PC-9 (cell line): ENCODE data around the gene CHST11. TPM values are rescaled to one million over a fixed set of nuclear protein-coding genes. Genes with fewer than 3 reads are reported as not detected.

Source experiments
- BruUV-seq: library from RNA; stranded (reverse); fragments of 400-500 nt; replicated peaks from 2 replicates; lab custom pipeline; 2021; lab: Mats Ljungman, UMichigan
- CTCF ChIA-PET: fragments of 300-600 bp; sonication (Branson Sonifier 250); formaldehyde crosslinking; loops from one replicate; lab custom pipeline; 2022; ENCODE audit warnings: antibody characterized with exemption; lab: Charles Lee
- POLR2A ChIA-PET: fragments of 300-600 bp; sonication (Branson Sonifier 250); formaldehyde crosslinking; loops from one replicate; lab custom pipeline; 2022; ENCODE audit warnings: antibody characterized with exemption; ENCODE audit not compliant: unreplicated experiment; lab: Charles Lee
- DNase-seq, 2 experiments: peaks; one replicate each; pipeline versions ENCODE4 v3.0.0 to v3.0.0-alpha.2; 2015 to 2022; ENCODE audit warnings: mixed read lengths in 1 of 2
- H2AFZ ChIP-seq: fragments of 200-600 bp; sonication (generic); 2 replicates; pipeline ENCODE4 v1.8.1; 2017; ENCODE audit warnings: antibody characterized with exemption
- H3F3A ChIP-seq: fragments of 200-600 bp; sonication (generic); 2 replicates; pipeline ENCODE4 v1.8.1; 2017; ENCODE audit warnings: antibody characterized with exemption, mild to moderate bottlenecking, low read depth; ENCODE audit not compliant: insufficient read depth
- H3K27ac ChIP-seq: fragments of 200-600 bp; sonication (generic); 2 replicates; pipeline ENCODE4 v1.6.1; 2016; ENCODE audit warnings: mixed run types
- H3K27me3 ChIP-seq: fragments of 200-600 bp; sonication (generic); 2 replicates; pipeline ENCODE4 v1.6.1; 2016; ENCODE audit warnings: low read depth, mixed run types; ENCODE audit not compliant: insufficient read depth
- H3K36me3 ChIP-seq: fragments of 200-600 bp; sonication (generic); 2 replicates; pipeline ENCODE4 v1.6.1; 2016; ENCODE audit warnings: low read depth, mixed run types
- H3K4me1 ChIP-seq: fragments of 200-600 bp; sonication (generic); replicated peaks from 2 replicates; pipeline ENCODE4 v1.6.1; 2016; ENCODE audit warnings: mixed run types; ENCODE audit not compliant: insufficient read depth
- H3K4me2 ChIP-seq: fragments of 200-600 bp; sonication (generic); 2 replicates; pipeline ENCODE4 v1.6.1; 2017; ENCODE audit warnings: mixed run types
- H3K4me3 ChIP-seq: fragments of 200-600 bp; sonication (generic); 2 replicates; pipeline ENCODE4 v1.6.1; 2016; ENCODE audit warnings: mixed run types
- H3K79me2 ChIP-seq: fragments of 200-600 bp; sonication (generic); 2 replicates; pipeline ENCODE4 v1.6.1; 2017; ENCODE audit warnings: low read depth, mixed run types
- H3K9me2 ChIP-seq: fragments of 200-600 bp; sonication (generic); 2 replicates; pipeline ENCODE4 v1.8.1; 2017; ENCODE audit warnings: mild to moderate bottlenecking; ENCODE audit not compliant: insufficient read depth
- H3K9me3 ChIP-seq: fragments of 200-600 bp; sonication (generic); 2 replicates; pipeline ENCODE4 v1.8.1; 2016; ENCODE audit warnings: low read depth; ENCODE audit not compliant: insufficient read depth
- H4K20me1 ChIP-seq: fragments of 200-600 bp; sonication (generic); 2 replicates; pipeline ENCODE4 v1.8.1; 2017; ENCODE audit not compliant: insufficient read depth
- EZH2 ChIP-seq: fragments of 200-600 bp; sonication (generic); IDR thresholded peaks from 2 replicates; pipeline ENCODE4 v1.8.0; 2017; ENCODE audit warnings: antibody characterized with exemption, low read depth
- intact Hi-C: fragments of 100-400 bp; cut with micrococcal nuclease; formaldehyde crosslinking; loops from one replicate; pipeline ENCODE4 v1.10.0; 2022; ENCODE audit not compliant: unreplicated experiment
- total RNA-seq: library from RNA; stranded (reverse); gene quantifications from 2 replicates; pipeline ENCODE4 v1.2.3, GENCODE V29; 2021
- TF ChIP-seq, protein P1 (sequence below): fragments of 200-600 bp; sonication (generic); conservative IDR thresholded peaks from 2 replicates; pipeline ENCODE4 v1.6.1; 2017; ENCODE audit warnings: mixed run types, antibody characterized with exemption, mild to moderate bottlenecking, moderate library complexity

The CHST11 gene
- total RNA-seq, 1 experiment from 2014 or later = 39.9 TPM

DNA sequence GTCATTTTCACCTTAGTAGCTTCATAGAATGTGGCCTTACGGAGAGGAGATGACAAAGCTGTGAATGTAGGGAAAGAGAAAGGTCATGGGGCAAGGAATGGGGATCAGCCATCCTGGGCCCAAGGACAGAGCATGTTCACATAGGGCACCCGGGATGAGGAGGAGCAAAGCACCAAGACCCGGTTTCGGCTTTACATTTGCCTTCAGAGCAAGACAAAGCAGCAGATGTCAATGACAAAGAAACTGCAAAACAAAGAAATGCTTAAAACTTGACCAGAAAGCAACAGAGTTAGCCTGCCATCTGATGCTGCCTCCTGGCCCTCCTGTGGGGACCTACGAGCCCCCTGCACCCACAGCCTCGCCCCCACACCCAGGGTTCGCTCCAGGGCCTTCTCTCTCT lies 252.1 kb downstream of the CHST11 start:
- no peaks in the 10 kb centered on the region for H3K9me2 ChIP-seq
- H3K36me3 ChIP-seq = 0 out of 2 replicates have a peak, but pooled peaks cover 4% of the 10 kb centered on the region
- peaks cover 47% of the 10 kb centered on the region for H3K79me2 ChIP-seq
- no peaks in the 10 kb centered on the region for H3K9me3 ChIP-seq
- no peaks in the 10 kb centered on the region for H3F3A ChIP-seq
- H2AFZ ChIP-seq = no peak overlapping the region
- no peak for TF ChIP-seq EZH2
- TF ChIP-seq, protein P1, sequence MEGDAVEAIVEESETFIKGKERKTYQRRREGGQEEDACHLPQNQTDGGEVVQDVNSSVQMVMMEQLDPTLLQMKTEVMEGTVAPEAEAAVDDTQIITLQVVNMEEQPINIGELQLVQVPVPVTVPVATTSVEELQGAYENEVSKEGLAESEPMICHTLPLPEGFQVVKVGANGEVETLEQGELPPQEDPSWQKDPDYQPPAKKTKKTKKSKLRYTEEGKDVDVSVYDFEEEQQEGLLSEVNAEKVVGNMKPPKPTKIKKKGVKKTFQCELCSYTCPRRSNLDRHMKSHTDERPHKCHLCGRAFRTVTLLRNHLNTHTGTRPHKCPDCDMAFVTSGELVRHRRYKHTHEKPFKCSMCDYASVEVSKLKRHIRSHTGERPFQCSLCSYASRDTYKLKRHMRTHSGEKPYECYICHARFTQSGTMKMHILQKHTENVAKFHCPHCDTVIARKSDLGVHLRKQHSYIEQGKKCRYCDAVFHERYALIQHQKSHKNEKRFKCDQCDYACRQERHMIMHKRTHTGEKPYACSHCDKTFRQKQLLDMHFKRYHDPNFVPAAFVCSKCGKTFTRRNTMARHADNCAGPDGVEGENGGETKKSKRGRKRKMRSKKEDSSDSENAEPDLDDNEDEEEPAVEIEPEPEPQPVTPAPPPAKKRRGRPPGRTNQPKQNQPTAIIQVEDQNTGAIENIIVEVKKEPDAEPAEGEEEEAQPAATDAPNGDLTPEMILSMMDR = no peak
- no peak for DNase-seq
- no TSS peak for BruUV-seq
- peaks cover 4% of the 10 kb centered on the region for H4K20me1 ChIP-seq
- H3K4me3 ChIP-seq = no peak overlapping the region
- ChIA-PET POLR2A (no interaction called here), CTCF (no interaction called here)
- no peak overlapping the region for H3K27ac ChIP-seq
- H3K4me1 ChIP-seq = no peaks in the 10 kb centered on the region
- intact Hi-C loops = no loop called here
- H3K27me3 ChIP-seq = no peaks in the 10 kb centered on the region
- H3K4me2 ChIP-seq = no peak overlapping the region

DNA sequence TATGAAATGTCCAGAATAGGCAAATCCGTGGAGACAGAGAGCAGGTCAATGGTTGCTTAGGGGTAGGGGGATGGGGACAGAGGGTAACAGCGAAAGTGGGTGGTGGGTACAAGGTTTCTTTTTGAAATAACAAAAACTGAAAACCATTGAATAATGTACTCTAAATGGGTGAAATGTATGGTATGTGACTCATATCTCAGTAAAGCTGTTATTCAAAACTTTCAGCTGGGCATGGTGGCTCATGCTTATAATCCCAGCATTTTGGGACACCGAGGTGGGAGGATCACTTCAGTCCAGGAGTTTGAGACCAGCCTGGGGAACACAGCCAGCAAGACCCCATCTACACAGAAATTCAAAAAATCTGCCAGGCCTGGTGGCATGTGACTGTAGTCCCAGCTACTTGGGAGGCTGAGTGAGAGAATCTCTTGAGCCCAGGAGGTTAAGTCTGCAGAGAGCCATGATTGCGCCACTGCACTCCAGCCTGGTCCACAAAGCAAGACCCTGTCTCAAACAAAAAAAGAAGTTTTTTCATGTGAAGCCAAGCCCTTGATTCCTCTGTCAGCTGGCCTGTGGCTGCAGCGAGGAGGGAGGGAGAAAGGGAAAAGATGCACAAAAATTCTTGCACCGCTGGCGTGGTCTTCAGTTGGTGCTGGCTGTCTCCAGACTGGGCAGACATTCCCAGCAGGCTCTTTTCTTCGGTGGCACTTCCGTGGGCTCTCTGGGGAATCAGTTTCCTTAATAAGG lies 253.1 kb downstream of the CHST11 start:
- H3K4me3 ChIP-seq = no peak overlapping the region
- DNase-seq = no peak
- H3K9me2 ChIP-seq = no peaks in the 10 kb centered on the region
- POLR2A ChIA-PET = no interaction called here
- H3K27me3 ChIP-seq = no peaks in the 10 kb centered on the region
- no peak overlapping the region for H2AFZ ChIP-seq
- intact Hi-C loops = no loop called here
- TF ChIP-seq, protein P1 = no peak
- TF ChIP-seq EZH2 = no peak
- CTCF ChIA-PET = no interaction called here
- H3K4me1 ChIP-seq = no peaks in the 10 kb centered on the region
- H3K9me3 ChIP-seq = no peaks in the 10 kb centered on the region
- H3F3A ChIP-seq = 0 out of 2 replicates have a peak, but pooled peaks cover 3% of the 10 kb centered on the region
- H4K20me1 ChIP-seq = peaks cover 7% of the 10 kb centered on the region
- 0 out of 2 replicates have a peak, but pooled peaks cover 4% of the 10 kb centered on the region for H3K36me3 ChIP-seq
- H3K4me2 ChIP-seq = no peak overlapping the region
- no TSS peak for BruUV-seq
- H3K27ac ChIP-seq = no peak overlapping the region
- H3K79me2 ChIP-seq = peaks cover 48% of the 10 kb centered on the region

DNA sequence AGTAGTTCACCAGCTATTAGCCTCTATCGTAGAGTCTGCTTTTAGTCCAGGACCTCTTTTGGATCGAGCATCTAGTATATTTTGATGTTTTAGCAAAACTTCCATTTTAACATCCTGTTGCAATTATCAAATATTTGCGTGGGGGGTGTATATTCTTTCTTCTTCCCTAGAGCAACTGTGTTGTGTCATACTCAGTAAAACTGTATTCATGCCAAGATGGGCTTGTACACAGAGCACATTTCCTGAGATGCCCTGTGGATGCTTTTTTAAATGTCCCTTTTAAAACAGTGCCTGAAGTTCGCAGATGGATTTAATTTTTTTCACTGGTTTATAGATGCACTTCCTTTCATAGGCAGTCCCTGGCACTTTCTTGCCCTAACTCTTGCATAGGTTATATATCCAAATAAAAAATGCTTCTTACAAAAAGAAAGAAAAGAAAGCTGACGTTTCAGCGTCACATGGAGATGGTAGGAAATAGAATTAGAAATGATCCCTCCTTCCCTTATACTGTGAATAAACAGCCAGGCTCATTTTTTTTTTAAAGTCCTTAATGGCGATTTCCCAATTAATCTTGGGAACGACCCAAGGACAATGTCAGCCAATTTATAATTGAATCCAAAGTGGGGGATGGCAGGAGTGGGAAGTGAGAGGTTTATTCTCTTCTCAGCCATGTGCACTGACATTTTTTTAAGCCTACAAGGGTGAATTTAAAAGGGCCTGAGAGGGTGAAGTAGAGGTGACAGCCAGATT lies 254.4 kb downstream of the CHST11 start:
- H3K4me1 ChIP-seq = no peaks in the 10 kb centered on the region
- no peaks in the 10 kb centered on the region for H3K9me2 ChIP-seq
- H3K4me3 ChIP-seq = no peak overlapping the region
- H3K36me3 ChIP-seq = 0 out of 2 replicates have a peak, but pooled peaks cover 4% of the 10 kb centered on the region
- H3F3A ChIP-seq = 0 out of 2 replicates have a peak, but pooled peaks cover 3% of the 10 kb centered on the region
- no peak for DNase-seq
- H2AFZ ChIP-seq = no peak overlapping the region
- peaks cover 7% of the 10 kb centered on the region for H4K20me1 ChIP-seq
- peaks cover 49% of the 10 kb centered on the region for H3K79me2 ChIP-seq
- BruUV-seq = no TSS peak
- intact Hi-C loops = no loop called here
- H3K4me2 ChIP-seq = no peak overlapping the region
- H3K9me3 ChIP-seq = no peaks in the 10 kb centered on the region
- no peak overlapping the region for H3K27ac ChIP-seq
- TF ChIP-seq, protein P1 = no peak
- no peak for TF ChIP-seq EZH2
- POLR2A ChIA-PET = interaction anchor here (0.6 kb wide), 1 partner anchor 82 kb away, joined by 3 read pairs; no protein-coding TSS in a partner anchor
- no peaks in the 10 kb centered on the region for H3K27me3 ChIP-seq
- CTCF ChIA-PET = no interaction called here
